Testis (tissue), 3 donors: ENCODE results near the gene NDUFA3. TPM values are rescaled to one million over a fixed set of nuclear protein-coding genes. Genes with fewer than 3 reads are reported as not detected.
A peak's percentile ranks its signal among the peaks of the same experiment; 100 is the strongest.

Source experiments
- DNase-seq: peaks from one replicate; pipeline ENCODE4 v3.0.0-alpha.2; 2019
- H3K27ac ChIP-seq, 2 donors: fragments of 200-600 bp; sonication (generic); one replicate each; pipeline ENCODE4 v1.5.1; 2019
- H3K27me3 ChIP-seq: fragments of 200-600 bp; sonication (generic); one replicate; pipeline ENCODE4 v1.5.1; 2019
- H3K36me3 ChIP-seq: fragments of 200-600 bp; sonication (generic); one replicate; pipeline ENCODE4 v1.5.1; 2017; ENCODE audit warnings: low read depth; ENCODE audit errors: missing control alignments
- H3K4me1 ChIP-seq: fragments of 200-600 bp; sonication (generic); one replicate; pipeline ENCODE4 v1.5.1; 2019
- H3K4me3 ChIP-seq, 2 donors: fragments of 200-600 bp; sonication (generic); one replicate each; pipeline ENCODE4 v1.5.1; 2017 to 2019
- H3K9me3 ChIP-seq: fragments of 200-600 bp; sonication (generic); one replicate; pipeline ENCODE4 v1.5.1; 2017
- CTCF ChIP-seq, 3 experiments: fragments of 450-650 bp in 2 of 3; fragments of 200-600 bp in 1 of 3; sonication (generic) in 1 of 3; IDR thresholded peaks; one replicate each; pipeline ENCODE4 v1.5.1; 2016 to 2019; ENCODE audit warnings: antibody characterized with exemption in 3 of 3, mild to moderate bottlenecking in 2 of 3, moderate library complexity in 1 of 3
- POLR2A ChIP-seq: fragments of 450-650 bp; IDR thresholded peaks from one replicate; pipeline ENCODE4 v1.6.1; 2017; ENCODE audit warnings: antibody characterized with exemption, mild to moderate bottlenecking, moderate library complexity
- WGBS, 2 donors: methylation state at CpG; one replicate each; pipeline ENCODE4 v1.1.5; 2018; 5-methylcytosine and 5-hydroxymethylcytosine counted together
- intact Hi-C: fragments of 100-400 bp; cut with DNase I; formaldehyde crosslinking; loops from one replicate; pipeline ENCODE4 v1.15.1; 2023; ENCODE audit warnings: low total_unique reads
- polyA plus RNA-seq: library from polyadenylated mRNA; stranded (reverse); fragments of 350-450 nt; fragmentation: Illumina TruSeq; extraction: RNeasy Lipid Tissue Mini Kit (QIAGEN cat#74804); gene quantifications from one replicate; pipeline ENCODE4 v1.2.3, GENCODE V29; 2014; ENCODE audit warnings: low read depth, low replicate concordance; ENCODE audit not compliant: insufficient read depth
- total RNA-seq, 2 donors: library from RNA; depleted of rRNA; stranded (reverse); fragments of >200 nt; gene quantifications; one replicate each; pipeline ENCODE4 v1.2.3, GENCODE V29; 2016

NDUFA3 gene
- total and polyA plus RNA-seq, 3 donors from 2014 or later: 40.0 to 251 (median 55.6) TPM

DNA sequence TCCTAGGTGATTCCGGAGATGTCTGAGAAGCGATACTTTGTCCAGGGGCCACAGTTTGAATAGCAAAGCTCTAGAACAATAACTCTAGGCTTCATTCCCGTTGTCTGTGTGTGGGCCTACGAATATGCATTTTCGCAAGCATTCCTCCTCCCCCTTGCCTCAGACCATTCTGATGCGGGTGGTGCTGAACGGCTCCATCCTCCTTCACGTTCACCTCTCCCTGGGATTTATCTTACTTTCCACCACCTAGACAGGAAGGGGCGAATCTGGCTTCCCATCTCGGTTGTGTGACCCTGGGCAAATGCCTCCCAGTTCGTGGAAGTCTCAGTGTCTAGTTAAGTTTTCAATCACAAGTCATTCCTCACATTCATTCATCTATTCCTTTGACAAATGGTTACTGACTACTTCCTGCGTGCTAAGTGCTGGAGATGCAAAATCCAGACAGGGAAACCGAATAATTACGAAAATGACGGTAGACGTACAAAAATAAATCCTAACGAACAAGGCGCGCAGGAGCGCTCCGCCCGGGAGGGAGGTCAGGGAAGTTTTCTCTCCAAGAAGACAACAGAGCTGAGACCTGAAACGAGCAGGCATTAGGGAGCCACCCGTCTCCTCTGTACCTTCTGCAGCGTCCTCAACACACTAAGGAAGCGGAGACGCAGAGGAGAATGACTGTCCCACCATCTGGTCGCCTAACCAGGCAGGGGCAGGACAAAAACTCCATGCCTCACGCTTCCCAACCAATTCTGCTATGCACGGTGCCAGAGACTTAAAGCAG is 33.6 kb downstream of the NDUFA3 start:
- Histone ChIP-seq H3K4me3 (peak overlapping the region; percentile 34 to 39), H3K27ac (peak overlapping the region; percentile 10 to 57), H3K36me3 (no peaks in the 10 kb centered on the region), H3K27me3 (no peaks in the 10 kb centered on the region), H3K9me3 (no peaks in the 10 kb centered on the region), H3K4me1 (peaks cover 20% of the 10 kb centered on the region)
- no peak for TF ChIP-seq POLR2A
- no peak for TF ChIP-seq CTCF (IDR thresholded peaks at IDR 0.05)
- WGBS, 2 donors: 4 to 5% methylated on average over 28 to 30 of the region's 30 CpGs
- DNase-seq: no peak
- intact Hi-C loops: no loop called here

- Histone ChIP-seq H3K27ac (peak overlapping the region; percentile 96 to 97), H3K4me1 (peaks cover 20% of the 10 kb centered on the region), H3K4me3 (peak overlapping the region; percentile 72 to 99), H3K9me3 (no peaks in the 10 kb centered on the region), H3K27me3 (no peaks in the 10 kb centered on the region), H3K36me3 (no peaks in the 10 kb centered on the region)
- 0 to 1% methylated on average over 32 to 46 of the region's 46 CpGs for WGBS, 2 donors
- intact Hi-C loops: no loop called here
- TF ChIP-seq CTCF (IDR thresholded peaks at IDR 0.05): no peak
- no peak for TF ChIP-seq POLR2A
- DNase-seq: peak; percentile 100
These were observed 34.4 kb downstream of the NDUFA3 start for GRCh38 chr19:54136864-54137698.

DNA sequence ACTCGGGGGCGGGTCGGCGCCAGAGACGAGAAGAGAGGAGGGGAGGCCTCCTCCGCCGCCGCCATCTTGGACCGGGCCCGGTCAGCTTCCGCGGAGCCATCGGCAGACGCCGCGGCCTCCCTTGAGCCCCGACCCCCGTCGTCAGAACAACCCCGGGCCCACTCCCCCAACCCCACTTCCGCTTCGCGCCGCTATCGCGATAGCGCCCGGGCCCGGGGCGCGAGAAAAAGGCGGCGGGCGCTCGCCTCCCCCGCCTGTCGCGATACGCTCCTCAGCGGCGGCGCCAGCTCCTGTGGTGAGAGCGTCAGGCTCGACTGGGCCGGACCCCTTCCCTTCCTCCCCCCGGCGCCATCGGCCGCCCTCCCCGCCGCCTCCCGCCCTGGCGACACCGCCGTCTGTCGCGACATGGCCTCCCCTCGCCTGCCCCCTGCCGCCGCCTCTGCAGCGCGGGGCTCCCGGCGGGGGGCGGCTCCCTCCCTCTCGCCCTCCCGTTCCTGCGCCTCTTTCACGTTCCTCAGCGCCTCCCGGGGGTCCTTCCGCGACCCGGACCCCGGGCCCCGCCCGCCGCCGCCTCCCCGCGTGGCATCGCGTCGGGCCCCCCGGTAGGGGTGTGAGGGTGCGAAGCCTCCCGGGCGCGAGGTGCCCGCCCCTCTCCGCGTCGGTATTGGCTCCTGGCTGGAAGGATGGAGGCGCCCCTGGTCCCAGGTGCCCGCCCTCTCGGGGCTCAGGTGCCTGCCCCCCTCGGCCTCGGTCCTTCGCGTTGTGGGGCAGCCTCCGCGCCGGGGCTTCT is 35.2 kb downstream of the NDUFA3 start, which contains the start of gene CNOT3:
Gene CNOT3 (plus strand): TSS at position 64 of the 790 bp plus-strand sequence. CDS start 5,217 bp downstream, outside the sequence.
- 0 to 1% methylated on average over 24 to 90 of the region's 103 CpGs for WGBS, 2 donors
- H3K9me3 ChIP-seq: no peaks in the 10 kb centered on the region
- H3K4me3 ChIP-seq: peak within 1 kb of the TSS; percentile 72 to 99
- peak within 1 kb of the TSS; percentile 96 to 97 for H3K27ac ChIP-seq
- DNase-seq: no peak
- H3K36me3 ChIP-seq: no peaks in the 10 kb centered on the region
- TF ChIP-seq CTCF (IDR thresholded peaks at IDR 0.05): no peak
- peak; percentile 77 for TF ChIP-seq POLR2A
- intact Hi-C loops: no loop called here
- no peaks in the 10 kb centered on the region for H3K27me3 ChIP-seq
- peaks cover 20% of the 10 kb centered on the region for H3K4me1 ChIP-seq

DNA sequence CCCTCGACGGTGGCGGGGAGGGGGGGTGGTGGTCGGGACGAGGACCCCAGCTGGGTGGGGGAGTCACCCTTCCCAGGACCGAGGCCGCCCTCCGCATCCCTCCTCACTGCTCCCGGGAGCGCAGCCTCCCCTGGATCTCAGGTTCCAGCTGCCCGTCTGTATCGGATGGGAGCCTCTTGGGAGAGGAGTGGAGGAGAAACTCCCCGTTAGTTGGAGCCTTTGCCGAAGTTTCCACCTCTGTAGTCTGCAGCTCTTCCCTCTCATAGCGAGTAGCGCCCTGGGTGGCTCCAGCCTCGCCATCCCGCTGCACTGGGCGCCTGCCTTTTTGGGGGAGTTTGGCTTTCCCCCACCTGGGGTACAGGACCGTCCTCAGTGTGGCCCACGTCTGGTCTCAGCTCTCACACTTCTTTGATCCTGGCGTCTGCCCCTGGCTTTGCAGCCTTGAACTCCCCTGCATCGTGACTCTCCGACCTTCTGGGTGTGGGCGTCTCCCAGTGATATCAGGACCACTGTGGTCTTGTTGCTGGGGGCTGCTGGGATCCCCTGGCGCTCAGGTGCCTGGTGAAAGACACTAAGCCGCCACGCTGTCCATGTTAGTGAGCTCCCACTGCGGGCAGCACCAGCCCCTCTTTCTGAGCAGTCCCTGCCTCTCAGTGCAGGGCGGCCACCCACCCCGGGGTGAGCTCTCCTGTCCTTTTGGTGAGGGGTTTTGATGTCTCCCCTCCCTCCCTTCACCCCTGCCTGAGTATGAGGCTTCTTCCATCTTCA is 36.0 kb downstream of the NDUFA3 start:
- Histone ChIP-seq H3K27me3 (no peaks in the 10 kb centered on the region), H3K36me3 (no peaks in the 10 kb centered on the region), H3K4me3 (peak overlapping the region; percentile 72 to 99), H3K9me3 (no peaks in the 10 kb centered on the region), H3K27ac (peak overlapping the region; percentile 96 to 97), H3K4me1 (peaks cover 20% of the 10 kb centered on the region)
- TF ChIP-seq CTCF (IDR thresholded peaks at IDR 0.05): no peak
- no peak for TF ChIP-seq POLR2A
- no peak for DNase-seq
- WGBS, 2 donors: 13 to 27% methylated on average over 6 to 31 of the region's 31 CpGs
- intact Hi-C loops: no loop called here
